Endothelial cell of umbilical vein (primary cell): ENCODE measurements around the gene BCR. TPM values are rescaled to one million over a fixed set of nuclear protein-coding genes. Genes with fewer than 3 reads are reported as not detected.

Experiments
- BruUV-seq: library from RNA; stranded (reverse); fragments of 400-500 nt; replicated peaks from 2 replicates; lab custom pipeline; 2021; lab: Mats Ljungman, UMichigan
- CTCF ChIA-PET: fragments of 300-600, 350-600 bp; sonication (Branson Sonifier 250); formaldehyde crosslinking; loops from one replicate; lab custom pipeline; 2021; ENCODE audit warnings: antibody characterized with exemption, inconsistent platforms; lab: Charles Lee
- POLR2A ChIA-PET: fragments of 300-600, 350-600 bp; sonication (Branson Sonifier 250); formaldehyde crosslinking; loops from one replicate; lab custom pipeline; 2021; ENCODE audit warnings: antibody characterized with exemption, inconsistent platforms; lab: Charles Lee
- DNase-seq: peaks from one replicate; pipeline ENCODE4 v3.0.0-alpha.2; 2011; ENCODE audit warnings: low read depth, low spot score
- FAIRE-seq: peaks from 2 replicates; lab custom pipeline; 2011; peaks lifted over from hg19 to GRCh38; lab: Jason Lieb, UNC
- H2AFZ ChIP-seq: 2 replicates; pipeline ENCODE4 v1.6.0; 2012; ENCODE audit warnings: low read depth, low read length, control low read depth, inconsistent platforms
- H3K27ac ChIP-seq: 2 replicates; pipeline ENCODE4 v1.5.1; 2011; ENCODE audit warnings: low read depth, mild to moderate bottlenecking, control low read depth, low read length, moderate library complexity; ENCODE audit not compliant: insufficient read depth
- H3K27me3 ChIP-seq, 2 experiments: 2 replicates each; pipeline versions ENCODE4 v1.6.0 to v1.6.1; 2011; ENCODE audit warnings: low read length in 2 of 2, mixed read lengths in 1 of 2; ENCODE audit not compliant: control insufficient read depth in 2 of 2, insufficient read depth in 2 of 2
- H3K36me3 ChIP-seq, 2 experiments: 2 replicates in 1 of 2; 3 replicates in 1 of 2; pipeline ENCODE4 v1.5.1; 2011; ENCODE audit warnings: low read length in 2 of 2, mild to moderate bottlenecking in 1 of 2, moderate library complexity in 1 of 2; ENCODE audit not compliant: control insufficient read depth in 2 of 2, insufficient read depth in 2 of 2; ENCODE audit errors: extremely low read depth in 1 of 2
- H3K4me1 ChIP-seq: 3 replicates; pipeline ENCODE4 v1.5.1; 2011; ENCODE audit warnings: mild to moderate bottlenecking, low read length; ENCODE audit not compliant: control insufficient read depth, insufficient read depth; ENCODE audit errors: extremely low read depth
- H3K4me2 ChIP-seq: 2 replicates; pipeline ENCODE4 v1.6.1; 2011; ENCODE audit warnings: low read length, control low read depth, mixed read lengths; ENCODE audit not compliant: insufficient read depth
- H3K4me3 ChIP-seq, 3 experiments: fragments of 200-600 bp in 1 of 3; sonication (generic), shearing (Covaris generic) in 1 of 3; replicated peaks in 1 of 3; 2 replicates each; pipeline ENCODE4 v1.5.1; 2011 to 2016; ENCODE audit warnings: control low read depth in 3 of 3, low read length in 3 of 3, mild to moderate bottlenecking in 2 of 3, inconsistent platforms in 1 of 3, low read depth in 1 of 3, moderate library complexity in 1 of 3; ENCODE audit not compliant: insufficient read depth in 1 of 3
- H3K79me2 ChIP-seq: 2 replicates; pipeline ENCODE4 v1.6.0; 2012; ENCODE audit warnings: low read length, inconsistent platforms; ENCODE audit not compliant: control insufficient read depth, insufficient read depth
- H3K9ac ChIP-seq: replicated peaks from 2 replicates; pipeline ENCODE3; 2011; ENCODE audit warnings: low read length, control low read depth; ENCODE audit not compliant: insufficient read depth; ENCODE audit errors: extremely low read depth
- H3K9me1 ChIP-seq: replicated peaks from 3 replicates; pipeline ENCODE4 v1.6.0; 2011; ENCODE audit warnings: mild to moderate bottlenecking, low read length; ENCODE audit not compliant: control insufficient read depth, insufficient read depth; ENCODE audit errors: extremely low read depth
- H3K9me3 ChIP-seq: replicated peaks from 2 replicates; pipeline ENCODE4 v1.5.1; 2012; ENCODE audit warnings: low read length, inconsistent platforms; ENCODE audit not compliant: control insufficient read depth, insufficient read depth
- H4K20me1 ChIP-seq: replicated peaks from 2 replicates; pipeline ENCODE3; 2011; ENCODE audit warnings: mild to moderate bottlenecking, low read length; ENCODE audit not compliant: control insufficient read depth, insufficient read depth; ENCODE audit errors: extremely low read depth
- CTCF ChIP-seq, 2 donors: IDR thresholded peaks; 1 replicate in 1 of 2; 2 replicates in 1 of 2; pipeline ENCODE4 v1.5.1; 2011; ENCODE audit warnings: low read length in 2 of 2, mild to moderate bottlenecking in 2 of 2, moderate library complexity in 2 of 2, control low read depth in 1 of 2, inconsistent platforms in 1 of 2, low read depth in 1 of 2; ENCODE audit not compliant: insufficient read depth in 1 of 2; ENCODE audit errors: extremely low read depth in 1 of 2
- EZH2 ChIP-seq: IDR thresholded peaks from 2 replicates; pipeline ENCODE4 v1.6.1; 2012; ENCODE audit warnings: borderline replicate concordance, low read depth, mild to moderate bottlenecking, moderate library complexity, low read length, inconsistent platforms; ENCODE audit not compliant: severe bottlenecking
- FOS ChIP-seq: IDR thresholded peaks from 2 replicates; pipeline ENCODE4 v1.6.1; 2011; ENCODE audit warnings: mild to moderate bottlenecking, low read length, moderate library complexity, borderline replicate concordance; ENCODE audit not compliant: insufficient read depth
- GATA2 ChIP-seq: IDR thresholded peaks from 2 replicates; pipeline ENCODE4 v1.7.0; 2011; ENCODE audit warnings: low read depth, mild to moderate bottlenecking, moderate library complexity, mixed read lengths, low read length; ENCODE audit not compliant: insufficient read length, insufficient read depth
- JUN ChIP-seq: IDR thresholded peaks from 2 replicates; pipeline ENCODE4 v1.6.1; 2011; ENCODE audit warnings: borderline replicate concordance, low read depth; ENCODE audit not compliant: insufficient read length, insufficient read depth
- MAX ChIP-seq: IDR thresholded peaks from 2 replicates; pipeline ENCODE4 v1.6.1; 2011; ENCODE audit not compliant: insufficient read depth, insufficient read length
- MYC ChIP-seq: IDR thresholded peaks from one replicate; pipeline ENCODE4 v1.6.1; 2011; ENCODE audit warnings: mild to moderate bottlenecking, low read depth, low read length
- POLR2A ChIP-seq: IDR thresholded peaks from 2 replicates; pipeline ENCODE4 v1.6.1; 2012; ENCODE audit warnings: low read depth, mild to moderate bottlenecking, control low read depth, low read length
- POLR2AphosphoS5 ChIP-seq: IDR thresholded peaks from 2 replicates; pipeline ENCODE4 v1.6.1; 2012; ENCODE audit warnings: low read depth, mild to moderate bottlenecking, control low read depth, low read length, moderate library complexity; ENCODE audit not compliant: insufficient read depth
- dilution Hi-C: fragments of 300-500 bp; cut with MboI; formaldehyde crosslinking; loops from one replicate; pipeline ENCODE4 v1.15.0; 2019; ENCODE audit warnings: low sequenced_read_pairs; ENCODE audit not compliant: extremely low pct_ligation_motif_present
- intact Hi-C: fragments of 100-400 bp; cut with micrococcal nuclease; formaldehyde crosslinking; loops from one replicate; pipeline ENCODE4 v1.10.0; 2022
- polyA plus RNA-seq, 4 experiments: library from polyadenylated mRNA; depleted of rRNA in 3 of 4; stranded (reverse) in 3 of 4; unstranded in 1 of 4; fragments of >200 nt; gene quantifications; 2 replicates each; pipeline versions ENCODE4 v1.2.1 to v1.2.3, GENCODE V29; 2011 to 2012; ENCODE audit warnings: missing spikeins in 1 of 4
- total RNA-seq: library from RNA; stranded (reverse); gene quantifications from 2 replicates; pipeline ENCODE4 v1.2.3, GENCODE V29; 2021

BCR gene
- total and polyA plus RNA-seq, 2 donors (not counting 3 experiments of a cell fraction or from before 2014, with no cell fraction given), result 129 to 141 TPM

- no peak overlapping the region for H3K27ac ChIP-seq
- no peaks in the 10 kb centered on the region for H3K36me3 ChIP-seq
- no peak overlapping the region for H3K4me2 ChIP-seq
- no peaks in the 10 kb centered on the region for H3K27me3 ChIP-seq
- DNase-seq, result no peak
- no peak for TF ChIP-seq JUN
- TF ChIP-seq MAX, result no peak
- TF ChIP-seq POLR2AphosphoS5, result no peak
- no peak for TF ChIP-seq GATA2
- TF ChIP-seq POLR2A, result no peak
- TF ChIP-seq EZH2, result no peak
- TF ChIP-seq MYC, result no peak
- TF ChIP-seq CTCF (IDR thresholded peaks at IDR 0.05; ENCODE audit: extremely low read depth in 1 of 2, insufficient read depth in 1 of 2, low read depth in 1 of 2, low read length in 2 of 2), result no peak
- no peak for TF ChIP-seq FOS
- H3K9me1 ChIP-seq, result no peaks in the 10 kb centered on the region
- H3K9ac ChIP-seq, result no peak overlapping the region
- no TSS peak for BruUV-seq
- ChIA-PET CTCF (interaction anchor here (0.9 to 2.9 kb wide), 7 partner anchors 10 to 248 kb away, joined by 3 to 8 read pairs (median 5); no protein-coding TSS in a partner anchor), POLR2A (no interaction called here)
- no peak overlapping the region for H3K4me3 ChIP-seq
- H4K20me1 ChIP-seq, result no peaks in the 10 kb centered on the region
- no peaks in the 10 kb centered on the region for H3K9me3 ChIP-seq
- peak; percentile 69 for FAIRE-seq
- intact Hi-C loops, result no loop called here
- dilution Hi-C loops, result no loop called here
- peaks cover 3% of the 10 kb centered on the region for H3K4me1 ChIP-seq
- H3K79me2 ChIP-seq, result no peaks in the 10 kb centered on the region
- H2AFZ ChIP-seq, result no peak overlapping the region
Measured at GRCh38 chr22:23137905-23138561, 42.3 kb upstream of the BCR start.
